Stimulated activated CD4-positive, alpha-beta T cell treated with anti-CD3 and anti-CD28 coated beads, TNF-alpha, amount 100 ng/mL, for 24 hours (primary cell): ENCODE data around the gene GNPAT.

Experiments
- DNase-seq, 3 experiments: peaks; one replicate each; pipeline ENCODE4 v3.0.0-alpha.2; 2020; ENCODE audit warnings: low read depth in 3 of 3

Gene GNPAT

DNA sequence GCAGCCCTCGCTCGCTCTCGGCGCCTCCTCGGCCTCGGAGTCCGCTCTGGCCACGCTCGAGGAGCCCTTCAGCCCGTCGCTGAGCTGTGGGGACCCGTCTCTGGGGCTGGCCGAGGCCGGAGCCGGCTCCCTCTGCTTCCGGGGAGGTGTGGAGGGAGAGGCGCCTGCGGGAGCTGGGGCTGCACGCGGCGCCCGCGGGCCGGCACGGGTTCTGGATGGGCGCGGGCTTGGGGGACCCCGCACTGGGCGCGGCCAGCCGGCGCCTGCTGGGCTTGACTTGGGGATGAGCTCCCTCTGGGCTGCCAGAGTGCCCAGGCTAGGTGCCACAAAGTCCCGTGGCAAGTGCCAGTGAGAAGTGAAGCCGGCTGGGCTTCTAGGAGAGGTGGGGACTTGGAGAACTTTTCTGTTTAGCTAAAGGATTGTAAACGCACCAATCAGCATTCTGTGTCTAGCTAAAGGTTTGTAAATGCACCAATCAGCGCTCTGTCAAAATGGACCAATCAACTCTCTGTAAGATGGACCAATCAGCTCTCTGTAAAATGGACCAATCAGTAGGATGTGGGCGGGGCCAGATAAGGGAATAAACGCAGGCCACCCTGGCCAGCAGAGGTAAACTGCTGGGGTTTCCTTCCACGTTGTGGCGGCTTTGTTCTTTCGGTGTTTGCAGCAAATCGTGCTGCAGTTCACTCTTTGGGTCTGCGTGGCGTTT, 76.4 kb downstream of the GNPAT start:
- DNase-seq: no peak

DNA sequence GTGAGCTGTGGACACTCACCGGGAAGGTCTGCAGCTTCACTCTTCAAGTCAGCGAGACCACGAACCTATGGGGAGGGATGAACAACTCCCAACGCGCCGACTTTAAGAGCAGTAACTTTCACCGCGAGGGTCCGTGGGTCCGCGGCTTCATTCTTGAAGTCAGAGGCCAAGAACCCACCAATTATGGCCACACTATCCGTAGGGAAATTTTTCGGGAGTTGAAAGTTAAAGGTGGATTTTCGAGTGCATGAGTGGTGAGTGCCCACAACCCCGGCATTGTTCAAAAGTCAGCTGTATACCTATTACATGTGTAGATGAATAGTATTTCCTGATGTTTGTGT, 77.0 kb downstream of the GNPAT start:
- DNase-seq: no peak

DNA sequence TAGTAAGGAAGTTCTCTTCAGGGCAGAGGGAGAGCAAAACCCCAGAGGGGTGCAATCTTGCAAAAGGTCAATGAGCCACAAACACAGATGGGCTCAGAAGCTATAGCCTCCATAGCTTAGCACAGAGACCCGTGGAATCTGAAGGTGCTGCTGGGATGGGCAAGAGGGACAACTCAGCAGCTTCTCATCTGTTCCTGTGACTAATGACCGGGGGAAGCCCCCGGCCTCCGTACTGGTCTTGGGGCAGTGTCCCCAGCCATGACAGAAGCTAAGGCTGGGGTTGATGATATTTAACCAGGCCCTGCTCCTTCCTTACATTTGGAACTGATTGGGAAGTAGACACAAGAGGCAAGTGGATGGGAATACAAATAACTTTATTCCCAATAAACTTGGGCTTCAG, 77.6 kb downstream of the GNPAT start:
- no peak for DNase-seq

GRCh38 chr1:231319080-231319479, 78.1 kb downstream of the GNPAT start:
- DNase-seq: no peak

- no peak for DNase-seq
Observed at GRCh38 chr1:231322880-231323530, 82.0 kb downstream of the GNPAT start.

DNA sequence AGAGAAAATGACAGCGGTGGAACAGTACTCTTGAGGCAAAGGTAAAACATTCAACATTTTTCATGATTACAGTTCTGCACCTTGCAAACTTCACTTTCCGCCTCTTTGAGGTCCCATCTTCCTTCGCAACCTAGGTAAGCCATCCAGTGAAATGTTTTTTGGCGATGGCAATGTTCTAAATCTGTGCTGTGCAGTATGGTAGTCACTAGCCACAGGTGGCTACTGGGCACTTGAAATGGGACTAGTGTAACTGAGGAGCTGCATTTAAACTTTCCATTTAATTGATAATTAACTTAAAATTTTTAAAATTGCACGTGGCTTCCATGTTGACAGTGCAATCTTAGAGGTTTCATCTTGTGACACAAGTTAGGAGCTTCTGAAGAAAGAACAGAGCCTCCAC, 83.6 kb downstream of the GNPAT start:
- no peak for DNase-seq

- no peak for DNase-seq
Observed at GRCh38 chr1:231326248-231326647, 85.2 kb downstream of the GNPAT start.
